Motor neuron (in vitro differentiated cells): ENCODE measurements around the gene ZFAND2B. TPM values are rescaled to one million over a fixed set of nuclear protein-coding genes. Genes with fewer than 3 reads are reported as not detected.

ENCODE experiments used
- ATAC-seq, 8 experiments: fragments of 200-7000 bp; cut with Tn5 transposase; replicated peaks in 6 of 8; 2 replicates each; pipeline ENCODE4 v1.8.0; 2021; ENCODE audit warnings: mild to moderate bottlenecking in 8 of 8, moderate library complexity in 8 of 8
- H3K27ac ChIP-seq, 2 donors: fragments of 250-450 bp; sonication (Bioruptor Pico); 2 replicates each; pipeline ENCODE4 v1.9.0; 2021; ENCODE audit warnings: antibody characterized with exemption in 2 of 2, mild to moderate bottlenecking in 2 of 2, moderate library complexity in 1 of 2
- H3K4me1 ChIP-seq, 2 donors: fragments of 250-450 bp; sonication (Bioruptor Pico); replicated peaks in 1 of 2; 2 replicates each; pipeline ENCODE4 v1.6.1; 2021; ENCODE audit warnings: antibody characterized with exemption in 2 of 2, mild to moderate bottlenecking in 2 of 2, moderate library complexity in 1 of 2
- H3K4me3 ChIP-seq, 5 donors: fragments of 250-450 bp; sonication (Bioruptor Pico); 2 replicates each; pipeline ENCODE4 v1.9.0; 2021; ENCODE audit warnings: antibody characterized with exemption in 5 of 5, mild to moderate bottlenecking in 5 of 5, moderate library complexity in 4 of 5
- WGBS, 10 experiments: fragments of 450-650 bp; shearing (Covaris generic); methylation state at CpG; one replicate each; pipeline ENCODE4 v1.0.0; 2022; 5-methylcytosine and 5-hydroxymethylcytosine counted together
- in situ Hi-C, 9 experiments: fragments of 400-800 bp; cut with MboI; loops; one replicate each; pipeline ENCODE4 v1.15.0; 2021; ENCODE audit warnings: low sequenced_read_pairs in 9 of 9, low pct_unique_long_range_greater_than_20kb in 2 of 9; ENCODE audit not compliant: unreplicated experiment in 9 of 9
- total RNA-seq, 8 experiments: library from RNA; unstranded; fragments of 300-600 nt; gene quantifications; 2 replicates each; pipeline versions ENCODE4 v1.2.3 to v1.2.4, GENCODE V29; 2022

ZFAND2B gene, protein sequence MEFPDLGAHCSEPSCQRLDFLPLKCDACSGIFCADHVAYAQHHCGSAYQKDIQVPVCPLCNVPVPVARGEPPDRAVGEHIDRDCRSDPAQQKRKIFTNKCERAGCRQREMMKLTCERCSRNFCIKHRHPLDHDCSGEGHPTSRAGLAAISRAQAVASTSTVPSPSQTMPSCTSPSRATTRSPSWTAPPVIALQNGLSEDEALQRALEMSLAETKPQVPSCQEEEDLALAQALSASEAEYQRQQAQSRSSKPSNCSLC
- total RNA-seq, result 10 to 100 TPM; 19.7 to 35.8 (median 25.7) TPM

DNA sequence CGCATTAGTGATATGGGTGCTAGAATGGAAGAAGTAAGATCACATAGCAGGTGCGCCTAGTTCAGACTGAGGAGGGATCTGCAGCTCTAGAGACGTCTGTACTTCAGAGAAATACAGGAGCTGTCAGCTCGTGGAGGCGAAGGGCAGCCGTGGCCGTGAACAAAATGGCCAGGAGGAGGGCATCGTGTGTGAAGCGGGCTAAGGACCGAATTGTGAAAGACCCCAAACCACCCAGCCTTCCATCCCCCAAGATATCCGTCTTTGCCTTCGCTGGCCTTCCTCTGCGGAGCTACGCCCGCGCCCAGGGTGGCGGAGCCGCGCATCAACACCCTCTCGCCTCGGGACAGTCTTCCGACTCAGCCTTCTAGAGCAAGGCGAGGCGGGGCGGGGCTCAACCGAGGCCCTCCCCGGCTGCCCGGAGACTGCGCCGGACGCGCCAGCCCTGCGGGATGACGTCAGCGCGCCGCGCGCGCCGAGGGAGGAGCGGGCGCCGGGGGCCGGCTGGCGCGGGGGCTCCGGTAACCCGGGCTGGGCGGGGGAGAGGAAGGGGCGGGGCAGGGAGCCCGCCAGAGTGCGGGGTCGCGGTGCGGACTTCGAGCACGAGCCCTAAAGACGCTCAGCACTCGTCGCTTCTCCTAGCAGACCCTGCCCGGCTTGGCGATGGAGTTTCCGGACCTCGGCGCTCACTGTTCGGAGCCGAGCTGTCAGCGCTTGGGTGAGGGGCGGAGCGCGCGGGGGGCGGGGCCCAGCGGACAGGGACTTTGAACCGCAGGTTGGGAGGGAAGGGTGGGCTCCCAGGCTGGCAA, at the start of gene ZFAND2B:
ZFAND2B (plus strand) TSS at position 455 of the 806 bp plus-strand sequence; CDS start at position 661, 206 bp downstream.
- WGBS, 10 experiments, result 0 to 60% (median 1%) methylated on average over 1 to 8 of the region's 76 CpGs; no CpG with 5 or more reads in 4 of the 10 experiments
- Histone ChIP-seq H3K27ac (peak within 1 kb of the TSS; percentile 83 to 87), H3K4me1 (peaks cover 7 to 11% of the 10 kb centered on the region in 2 donors), H3K4me3 (peak within 1 kb of the TSS; percentile 54 to 91 (median 57))
- peak; percentile 93 to 95 (median 94) for ATAC-seq
- in situ Hi-C loops, result no loop called here

DNA sequence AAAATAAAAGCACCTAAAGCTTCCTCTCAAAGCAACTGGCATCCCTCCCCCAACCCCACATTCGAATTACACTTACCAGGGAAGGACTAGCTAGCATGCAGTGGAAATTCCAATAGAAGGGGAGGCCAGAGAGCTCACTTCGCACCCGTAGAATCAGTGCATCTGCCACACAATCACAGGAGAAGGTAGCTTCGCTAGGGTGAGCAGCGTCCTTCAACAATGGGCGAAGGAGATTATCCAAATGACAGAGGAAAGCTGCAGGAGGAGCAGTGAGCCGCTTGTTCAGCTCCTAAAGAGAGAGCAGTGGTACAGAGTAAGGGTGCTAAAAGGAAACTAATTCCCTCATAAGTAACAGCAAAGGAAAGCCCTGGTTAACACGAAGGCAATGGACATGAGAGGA, 49.2 kb upstream of the ZFAND2B start:
- in situ Hi-C loops, result loop anchor here in 3 of 9 experiments (10.0 to 25.0 kb wide), 3 partner anchors 95 to 133 kb away; partner anchors contain the start of gene IHH (in 1 of the 3)
- peaks cover 0 to 4% of the 10 kb centered on the region in 2 donors for H3K4me1 ChIP-seq
- no peak overlapping the region for H3K27ac ChIP-seq
- no peak for ATAC-seq
- H3K4me3 ChIP-seq, result no peak overlapping the region
- WGBS, 10 experiments, result 64 to 100% (median 89%) methylated on average over 1 to 8 of the region's 8 CpGs

- H3K4me3 ChIP-seq, result no peak overlapping the region
- peaks cover 0 to 4% of the 10 kb centered on the region in 2 donors for H3K4me1 ChIP-seq
- peak in 2 of 8 experiments; percentile 3 to 4 for ATAC-seq
- in situ Hi-C loops, result loop anchor here in 3 of 9 experiments (10.0 to 25.0 kb wide), 3 partner anchors 96 to 133 kb away; partner anchors contain the start of gene IHH (in 1 of the 3)
- WGBS, 10 experiments, result 20 to 100% (median 100%) methylated on average over 1 to 3 of the region's 4 CpGs; no CpG with 5 or more reads in 5 of the 10 experiments
- no peak overlapping the region for H3K27ac ChIP-seq
Observed at GRCh38 chr2:219158025-219158424, 48.6 kb upstream of the ZFAND2B start.

DNA sequence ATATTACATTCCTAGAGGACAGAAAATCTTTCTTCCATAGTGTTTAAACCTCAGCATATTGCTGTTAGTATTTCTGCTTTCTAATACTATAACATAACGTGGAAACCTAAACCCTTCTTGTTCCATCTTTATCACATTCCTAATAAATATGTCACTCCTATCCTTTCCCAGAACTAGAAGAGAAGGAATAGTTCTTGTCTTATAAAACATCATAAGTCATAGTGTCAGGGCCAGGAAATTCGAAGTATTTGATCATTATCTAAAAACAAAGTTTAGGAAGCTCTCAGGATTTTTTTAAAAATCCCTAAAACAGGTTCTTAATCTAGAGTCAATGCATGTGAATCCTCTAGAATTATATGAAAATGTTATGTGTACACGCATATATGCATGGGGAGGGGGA, 48.0 kb upstream of the ZFAND2B start:
- no peak overlapping the region for H3K4me3 ChIP-seq
- H3K27ac ChIP-seq, result no peak overlapping the region
- ATAC-seq, result no peak
- in situ Hi-C loops, result loop anchor here in 3 of 9 experiments (10.0 to 25.0 kb wide), 3 partner anchors 96 to 134 kb away; partner anchors contain the start of gene IHH (in 1 of the 3)
- 21 to 100% (median 85%) methylated on average over 1 to 3 of the region's 3 CpGs; no CpG with 5 or more reads in 1 of the 10 experiments for WGBS, 10 experiments
- H3K4me1 ChIP-seq, result peaks cover 0 to 4% of the 10 kb centered on the region in 2 donors

DNA sequence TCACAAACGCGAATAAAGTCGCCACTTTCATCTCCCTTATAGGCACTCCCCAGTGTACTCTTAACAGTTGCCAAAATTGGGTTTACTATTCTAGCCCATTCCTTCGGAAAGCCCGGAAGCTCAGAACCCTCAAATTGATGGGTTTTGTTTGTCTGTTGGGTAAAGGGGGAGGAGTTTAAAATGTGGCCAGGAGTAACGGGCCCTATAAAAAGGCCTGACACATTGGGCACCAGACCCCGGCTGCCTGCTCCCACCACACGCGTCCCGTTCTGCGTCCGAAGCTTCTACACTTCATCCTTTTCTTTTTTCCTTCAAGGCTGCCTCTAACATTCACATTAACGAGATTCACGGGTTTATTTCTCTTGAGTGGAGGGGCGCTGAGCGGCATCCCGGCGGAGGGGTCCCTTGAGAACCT, 46.8 kb upstream of the ZFAND2B start:
- 0 to 23% (median 6%) methylated on average over 5 to 11 of the region's 18 CpGs; no CpG with 5 or more reads in 4 of the 10 experiments for WGBS, 10 experiments
- in situ Hi-C loops, result loop anchor here in 3 of 9 experiments (10.0 to 25.0 kb wide), 3 partner anchors 97 to 135 kb away; partner anchors contain the start of gene IHH (in 1 of the 3)
- Histone ChIP-seq H3K4me1 (peaks cover 0 to 4% of the 10 kb centered on the region in 2 donors), H3K27ac (peak overlapping the region; percentile 87 to 94), H3K4me3 (peak overlapping the region; percentile 43 to 56 (median 50))
- peak; percentile 0 to 30 (median 2) for ATAC-seq

GRCh38 chr2:219160186-219161017, 46.2 kb upstream of the ZFAND2B start, which contains the start of gene NHEJ1:
TSS of gene NHEJ1 (minus strand) at chr2:219160815. CDS start at chr2:219158362, 2,453 bp downstream.
- 0% methylated on average over 2 to 9 of the region's 70 CpGs; no CpG with 5 or more reads in 7 of the 10 experiments for WGBS, 10 experiments
- peak; percentile 83 to 92 (median 88) for ATAC-seq
- Histone ChIP-seq H3K4me3 (peak within 1 kb of the TSS; percentile 43 to 56 (median 50)), H3K4me1 (peaks cover 0 to 4% of the 10 kb centered on the region in 2 donors), H3K27ac (peak within 1 kb of the TSS; percentile 87 to 94)
- in situ Hi-C loops, result loop anchor here in 1 of 9 experiments (25.0 kb wide), 1 partner anchor 98 kb away; the partner anchor contains the start of gene IHH

DNA sequence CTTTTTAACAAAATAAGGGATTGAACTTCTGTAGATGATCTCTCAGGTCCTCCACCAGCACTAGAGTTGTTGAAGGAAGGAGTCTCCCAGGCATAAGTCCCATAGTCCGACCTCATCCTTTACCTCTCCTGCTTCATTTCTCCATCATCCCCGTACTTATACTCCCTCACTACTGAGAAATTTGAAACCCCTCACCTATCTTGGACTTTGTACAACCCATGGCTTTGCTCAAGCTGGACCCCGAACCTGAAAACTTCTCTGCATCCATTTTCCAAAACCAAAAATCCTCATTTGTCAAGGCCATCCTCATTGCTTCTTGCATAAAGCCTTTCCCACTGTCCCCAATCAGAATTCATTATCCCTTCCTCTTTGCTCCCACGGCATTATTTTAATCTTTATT, 45.5 kb upstream of the ZFAND2B start:
- H3K4me3 ChIP-seq, result peak overlapping the region; percentile 43 to 56 (median 50)
- in situ Hi-C loops, result loop anchor here in 1 of 9 experiments (25.0 kb wide), 1 partner anchor 99 kb away; the partner anchor contains the start of gene IHH
- peaks cover 0 to 4% of the 10 kb centered on the region in 2 donors for H3K4me1 ChIP-seq
- H3K27ac ChIP-seq, result peak overlapping the region in 1 of 2 donors; percentile 87
- 61 to 95% (median 67%) methylated on average over 2 to 4 of the region's 4 CpGs for WGBS, 10 experiments
- ATAC-seq, result no peak

- no peak for ATAC-seq
- peaks cover 0 to 4% of the 10 kb centered on the region in 2 donors for H3K4me1 ChIP-seq
Observed at GRCh38 chr2:219163156-219163555, 43.4 kb upstream of the ZFAND2B start.

DNA sequence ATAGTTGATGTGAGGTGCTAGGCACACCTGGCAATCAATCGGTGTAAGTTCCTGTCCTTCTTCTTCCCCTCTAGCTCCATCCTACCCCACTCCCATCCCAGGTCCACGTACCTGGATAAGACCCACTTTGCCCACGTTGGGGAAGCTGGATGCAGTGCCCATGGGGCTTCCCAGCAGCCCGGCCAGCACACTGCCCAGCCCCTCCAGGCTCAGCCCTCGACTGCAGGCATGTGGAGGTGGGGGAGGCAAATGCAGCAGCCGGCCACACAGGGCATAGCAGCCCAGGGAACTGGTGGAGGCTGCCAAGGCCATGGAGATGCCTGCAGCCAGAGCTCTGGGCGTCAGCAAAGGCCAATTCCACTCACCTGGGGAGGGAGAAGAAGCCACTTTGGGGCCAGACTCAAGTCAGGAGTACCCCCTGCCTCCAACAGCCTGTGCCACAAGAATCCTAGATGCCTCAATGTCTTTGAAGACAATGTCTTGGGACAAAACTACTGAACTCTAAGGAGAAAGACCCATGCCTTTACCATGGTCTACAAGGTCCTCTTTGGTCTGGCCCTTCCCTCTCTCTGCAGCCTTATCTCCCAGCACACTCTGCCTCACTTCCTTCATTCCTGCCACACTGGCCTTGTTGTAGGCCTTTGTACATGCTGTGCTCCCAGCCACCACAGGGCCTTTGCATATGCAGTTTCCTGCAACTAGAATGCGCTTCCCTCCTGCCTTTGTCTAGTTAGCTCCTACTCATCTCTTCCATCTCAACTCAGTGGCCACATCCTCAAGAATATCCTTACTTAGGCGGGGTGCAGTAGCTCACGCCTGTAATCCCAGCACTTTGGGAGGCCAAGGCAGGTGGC, 41.3 kb upstream of the ZFAND2B start:
- no peak overlapping the region for H3K27ac ChIP-seq
- ATAC-seq, result no peak
- in situ Hi-C loops, result loop anchor here in 1 of 9 experiments (25.0 kb wide), 1 partner anchor 103 kb away; the partner anchor contains the start of gene IHH
- H3K4me1 ChIP-seq, result no peaks in the 10 kb centered on the region
- H3K4me3 ChIP-seq, result no peak overlapping the region
- WGBS, 10 experiments, result 58 to 83% (median 67%) methylated on average over 1 to 5 of the region's 10 CpGs; no CpG with 5 or more reads in 1 of the 10 experiments

More at GRCh38 chr2:219163156-219163555, 43.4 kb upstream of the ZFAND2B start:
- H3K27ac ChIP-seq, result no peak overlapping the region
- in situ Hi-C loops, result loop anchor here in 1 of 9 experiments (25.0 kb wide), 1 partner anchor 101 kb away; the partner anchor contains the start of gene IHH
- H3K4me3 ChIP-seq, result no peak overlapping the region
- WGBS, 10 experiments, result 68 to 100% (median 79%) methylated on average over 1 to 6 of the region's 6 CpGs; no CpG with 5 or more reads in 2 of the 10 experiments

GRCh38 chr2:219167997-219168396, 38.6 kb upstream of the ZFAND2B start:
- Histone ChIP-seq H3K4me3 (no peak overlapping the region), H3K27ac (no peak overlapping the region), H3K4me1 (no peaks in the 10 kb centered on the region)
- ATAC-seq, result no peak
- 28 to 60% (median 38%) methylated on average over 1 to 4 of the region's 5 CpGs; no CpG with 5 or more reads in 3 of the 10 experiments for WGBS, 10 experiments
- in situ Hi-C loops, result loop anchor here in 1 of 9 experiments (25.0 kb wide), 1 partner anchor 106 kb away; the partner anchor contains the start of gene IHH

DNA sequence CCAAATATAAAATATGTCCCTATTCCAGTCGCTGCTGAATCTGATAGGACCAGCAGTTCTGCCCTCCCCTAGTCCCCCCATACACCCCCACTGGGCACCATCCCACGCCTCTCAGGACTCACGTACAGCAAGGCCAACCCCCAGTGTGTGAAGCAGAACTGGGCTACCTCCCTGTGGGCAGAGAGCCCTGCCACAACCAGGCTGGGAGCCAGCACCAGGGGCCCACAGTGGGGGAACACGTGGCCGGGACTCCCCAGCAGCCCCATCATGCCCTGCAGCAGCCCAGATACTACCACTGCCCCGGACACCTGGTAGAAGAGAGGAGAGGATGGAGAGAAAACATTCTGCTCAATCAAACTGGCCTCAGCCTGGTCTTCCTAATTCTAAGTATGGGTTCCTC, 38.1 kb upstream of the ZFAND2B start:
- WGBS, 10 experiments, result 40 to 100% (median 44%) methylated on average over 1 to 5 of the region's 6 CpGs; no CpG with 5 or more reads in 7 of the 10 experiments
- Histone ChIP-seq H3K4me1 (no peaks in the 10 kb centered on the region), H3K27ac (no peak overlapping the region), H3K4me3 (no peak overlapping the region)
- in situ Hi-C loops, result loop anchor here in 1 of 9 experiments (25.0 kb wide), 1 partner anchor 106 kb away; the partner anchor contains the start of gene IHH
- ATAC-seq, result peak in 2 of 8 experiments; percentile 7 to 15
